Measurements from ENCODE around the gene OR2L5. TPM values are rescaled to one million over a fixed set of nuclear protein-coding genes. Genes with fewer than 3 reads are reported as not detected.

OR2L5 gene
- total RNA-seq, 4 donors from 2014 or later: not detected

DNA sequence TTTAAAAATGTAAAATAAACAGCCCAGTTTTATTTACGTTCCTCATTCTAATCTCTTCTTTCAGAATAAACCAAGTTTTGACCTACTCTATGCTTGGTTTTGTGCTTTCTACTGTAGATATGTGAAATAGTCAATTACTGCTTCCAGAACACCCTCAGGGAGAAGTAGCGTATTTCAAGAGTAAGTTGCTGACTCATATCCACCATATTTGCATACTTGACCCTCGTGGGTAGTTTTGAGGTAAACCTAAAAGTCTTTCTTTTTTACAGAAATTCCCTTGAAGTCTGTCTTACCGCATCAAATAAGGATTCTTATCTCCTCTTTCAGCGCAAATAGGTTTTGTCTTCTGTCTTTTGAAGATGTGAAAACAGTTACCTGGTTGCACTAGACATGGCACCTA is 31.7 kb downstream of the OR2L5 start:
- intact Hi-C loops (cut with DNase I): no loop called here
- H3K27me3 ChIP-seq: no peaks in the 10 kb centered on the region
- H3K4me3 ChIP-seq: no peak overlapping the region
- no peaks in the 10 kb centered on the region for H3K36me3 ChIP-seq
- H3K27ac ChIP-seq (replicated peaks in 1 of 4): no peak overlapping the region
- no peaks in the 10 kb centered on the region for H3K9me3 ChIP-seq
- no peak for DNase-seq (ENCODE audit: extremely low spot score)
- no peaks in the 10 kb centered on the region for H3K4me1 ChIP-seq
- 74% methylated on average over 5 of the region's 5 CpGs for WGBS
- TF ChIP-seq POLR2AphosphoS5 (IDR thresholded peaks at IDR 0.05) (no peak), POLR2A (IDR thresholded peaks at IDR 0.05; ENCODE audit: low read depth) (no peak), EP300 (IDR thresholded peaks at IDR 0.05) (no peak)
- TF ChIP-seq, protein P1, sequence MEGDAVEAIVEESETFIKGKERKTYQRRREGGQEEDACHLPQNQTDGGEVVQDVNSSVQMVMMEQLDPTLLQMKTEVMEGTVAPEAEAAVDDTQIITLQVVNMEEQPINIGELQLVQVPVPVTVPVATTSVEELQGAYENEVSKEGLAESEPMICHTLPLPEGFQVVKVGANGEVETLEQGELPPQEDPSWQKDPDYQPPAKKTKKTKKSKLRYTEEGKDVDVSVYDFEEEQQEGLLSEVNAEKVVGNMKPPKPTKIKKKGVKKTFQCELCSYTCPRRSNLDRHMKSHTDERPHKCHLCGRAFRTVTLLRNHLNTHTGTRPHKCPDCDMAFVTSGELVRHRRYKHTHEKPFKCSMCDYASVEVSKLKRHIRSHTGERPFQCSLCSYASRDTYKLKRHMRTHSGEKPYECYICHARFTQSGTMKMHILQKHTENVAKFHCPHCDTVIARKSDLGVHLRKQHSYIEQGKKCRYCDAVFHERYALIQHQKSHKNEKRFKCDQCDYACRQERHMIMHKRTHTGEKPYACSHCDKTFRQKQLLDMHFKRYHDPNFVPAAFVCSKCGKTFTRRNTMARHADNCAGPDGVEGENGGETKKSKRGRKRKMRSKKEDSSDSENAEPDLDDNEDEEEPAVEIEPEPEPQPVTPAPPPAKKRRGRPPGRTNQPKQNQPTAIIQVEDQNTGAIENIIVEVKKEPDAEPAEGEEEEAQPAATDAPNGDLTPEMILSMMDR (IDR thresholded peaks at IDR 0.05): no peak

DNA sequence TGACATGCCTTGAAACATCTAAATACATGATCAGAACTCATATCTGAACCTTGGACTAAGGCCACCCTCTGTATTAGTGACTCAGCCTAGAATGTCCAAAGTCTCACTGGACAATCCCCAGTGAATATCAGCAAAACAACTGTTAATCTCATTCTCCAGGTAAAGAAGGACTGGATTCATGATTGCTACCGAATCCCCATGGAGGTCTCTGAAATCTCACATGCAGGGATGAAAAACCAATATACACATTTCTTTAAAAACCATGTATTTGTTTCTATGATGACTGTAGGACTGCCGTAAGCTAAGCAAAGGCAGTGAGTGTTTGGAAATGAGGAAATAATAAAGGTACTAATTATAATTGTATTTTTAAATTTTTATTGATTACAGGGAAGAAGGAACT is 33.1 kb downstream of the OR2L5 start, which contains the start of gene OR2L3:
OR2L3 (plus strand) TSS at position 301 of the 400 bp plus-strand sequence. CDS start 13,846 bp downstream, outside the sequence.
- Histone ChIP-seq H3K27ac (replicated peaks in 1 of 4) (no peak within 1 kb of the TSS), H3K9me3 (no peaks in the 10 kb centered on the region), H3K27me3 (no peaks in the 10 kb centered on the region), H3K4me3 (no peak within 1 kb of the TSS), H3K36me3 (no peaks in the 10 kb centered on the region), H3K4me1 (no peaks in the 10 kb centered on the region)
- 69% methylated on average over 2 of the region's 2 CpGs for WGBS
- TF ChIP-seq EP300 (IDR thresholded peaks at IDR 0.05): no peak
- TF ChIP-seq, protein P1 (IDR thresholded peaks at IDR 0.05): no peak
- no peak for TF ChIP-seq POLR2AphosphoS5 (IDR thresholded peaks at IDR 0.05)
- TF ChIP-seq POLR2A (IDR thresholded peaks at IDR 0.05; ENCODE audit: low read depth): no peak
- intact Hi-C loops (cut with DNase I): no loop called here
- no peak for DNase-seq (ENCODE audit: extremely low spot score)

DNA sequence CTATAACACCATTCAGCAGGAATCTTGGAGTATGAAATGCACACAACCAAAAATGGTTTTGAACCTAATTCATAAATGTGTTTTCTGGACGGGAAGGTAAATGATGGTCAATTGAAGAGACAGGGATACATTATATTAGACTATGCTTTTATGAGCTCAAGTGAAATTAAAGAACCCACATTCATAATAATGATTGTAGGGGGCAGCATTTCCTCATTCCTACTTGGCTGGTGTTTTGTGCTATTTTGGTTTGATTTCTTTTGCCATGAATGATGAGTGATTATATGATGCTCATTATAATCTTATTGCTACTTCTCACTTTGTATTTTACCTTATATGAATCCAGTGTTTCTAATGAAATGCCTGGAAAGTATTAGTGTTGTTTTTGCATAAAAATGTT is 33.5 kb downstream of the OR2L5 start:
- H3K36me3 ChIP-seq: no peaks in the 10 kb centered on the region
- TF ChIP-seq POLR2AphosphoS5 (IDR thresholded peaks at IDR 0.05) (no peak), EP300 (IDR thresholded peaks at IDR 0.05) (no peak), POLR2A (IDR thresholded peaks at IDR 0.05; ENCODE audit: low read depth) (no peak)
- TF ChIP-seq, protein P1 (IDR thresholded peaks at IDR 0.05): no peak
- no peaks in the 10 kb centered on the region for H3K9me3 ChIP-seq
- H3K27ac ChIP-seq (replicated peaks in 1 of 4): no peak overlapping the region
- H3K27me3 ChIP-seq: no peaks in the 10 kb centered on the region
- no peak overlapping the region for H3K4me3 ChIP-seq
- DNase-seq (ENCODE audit: extremely low spot score): no peak
- WGBS: 62% methylated on average over 1 of the region's 1 CpG
- no peaks in the 10 kb centered on the region for H3K4me1 ChIP-seq
- intact Hi-C loops (cut with DNase I): no loop called here

DNA sequence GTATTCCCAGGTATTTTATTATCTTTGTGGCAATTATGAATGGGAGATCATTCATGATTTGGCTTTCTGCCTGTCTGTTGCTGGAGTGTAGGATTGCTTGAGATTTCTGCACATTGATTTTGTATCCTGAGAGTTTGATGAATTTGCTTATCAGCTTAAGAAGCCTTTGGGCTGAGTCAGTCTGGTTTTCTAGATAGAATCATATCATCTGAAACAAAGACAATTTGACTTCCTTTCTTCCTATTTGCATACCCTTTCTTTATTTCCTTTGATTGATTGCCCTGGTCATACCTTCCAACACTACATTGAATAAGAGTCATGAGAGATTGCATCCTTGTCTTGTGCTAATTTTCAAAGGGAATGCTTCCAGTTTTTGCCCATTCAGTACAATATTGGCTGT is 41.2 kb downstream of the OR2L5 start:
- Histone ChIP-seq H3K27me3 (no peaks in the 10 kb centered on the region), H3K4me3 (no peak overlapping the region), H3K4me1 (no peaks in the 10 kb centered on the region), H3K36me3 (no peaks in the 10 kb centered on the region), H3K27ac (replicated peaks in 1 of 4) (no peak overlapping the region), H3K9me3 (peaks cover 0 to 7% (median 3%) of the 10 kb centered on the region in 4 donors)
- no peak for DNase-seq (ENCODE audit: extremely low spot score)
- intact Hi-C loops (cut with DNase I): no loop called here
- TF ChIP-seq POLR2A (IDR thresholded peaks at IDR 0.05; ENCODE audit: low read depth) (no peak), EP300 (IDR thresholded peaks at IDR 0.05) (no peak), POLR2AphosphoS5 (IDR thresholded peaks at IDR 0.05) (no peak)
- TF ChIP-seq, protein P1 (IDR thresholded peaks at IDR 0.05): no peak

DNA sequence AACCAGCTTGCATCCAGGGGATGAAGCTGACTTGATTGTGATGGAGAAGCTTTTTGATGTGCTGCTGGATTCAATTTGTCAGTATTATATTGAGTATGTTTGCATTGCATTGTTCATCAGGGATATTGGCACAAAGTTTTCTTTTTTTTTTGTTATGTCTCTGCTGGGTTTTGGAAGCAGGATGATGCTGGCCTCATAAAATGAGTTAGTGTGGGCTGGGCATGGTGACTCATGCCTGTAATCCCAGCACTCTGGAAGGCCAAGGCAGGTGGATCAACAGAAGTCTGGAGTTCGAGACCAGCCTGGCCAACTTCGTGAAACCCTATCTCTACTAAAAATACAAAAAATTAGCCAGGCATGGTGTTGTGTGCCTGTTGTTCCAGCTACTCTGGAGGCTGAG is 41.8 kb downstream of the OR2L5 start:
- TF ChIP-seq POLR2AphosphoS5 (IDR thresholded peaks at IDR 0.05): no peak
- no peak for TF ChIP-seq EP300 (IDR thresholded peaks at IDR 0.05)
- TF ChIP-seq, protein P1 (IDR thresholded peaks at IDR 0.05): no peak
- no peak for TF ChIP-seq POLR2A (IDR thresholded peaks at IDR 0.05; ENCODE audit: low read depth)
- peaks cover 0 to 7% (median 3%) of the 10 kb centered on the region in 4 donors for H3K9me3 ChIP-seq
- no peaks in the 10 kb centered on the region for H3K36me3 ChIP-seq
- 65% methylated on average over 2 of the region's 2 CpGs for WGBS
- DNase-seq (ENCODE audit: extremely low spot score): no peak
- no peak overlapping the region for H3K4me3 ChIP-seq
- no peak overlapping the region for H3K27ac ChIP-seq (replicated peaks in 1 of 4)
- H3K4me1 ChIP-seq: no peaks in the 10 kb centered on the region
- intact Hi-C loops (cut with DNase I): no loop called here
- no peaks in the 10 kb centered on the region for H3K27me3 ChIP-seq

All from esophagus muscularis mucosa (tissue), 4 donors.